Liver (tissue), 9 donors: ENCODE measurements around the gene CTXN3. TPM values are rescaled to one million over a fixed set of nuclear protein-coding genes. Genes with fewer than 3 reads are reported as not detected.

Experiments
- DNase-seq: peaks from one replicate; pipeline ENCODE4 v3.0.0-alpha.2; 2017; ENCODE audit warnings: low spot score
- H3K27ac ChIP-seq, 2 donors: one replicate each; pipeline ENCODE4 v1.7.0; 2013; ENCODE audit warnings: inconsistent platforms in 2 of 2, low read length in 2 of 2, control low read depth in 1 of 2, low read depth in 1 of 2, mild to moderate bottlenecking in 1 of 2
- H3K27me3 ChIP-seq, 4 donors: one replicate each; pipeline versions ENCODE4 v1.6.1 to v1.7.0; 2013; ENCODE audit warnings: low read length in 3 of 4, inconsistent platforms in 1 of 4, mild to moderate bottlenecking in 1 of 4, moderate library complexity in 1 of 4; ENCODE audit not compliant: control insufficient read depth in 4 of 4, insufficient read depth in 4 of 4
- H3K36me3 ChIP-seq, 4 donors: one replicate each; pipeline versions ENCODE4 v1.6.1 to v1.7.0; 2013; ENCODE audit warnings: low read length in 3 of 4, mild to moderate bottlenecking in 3 of 4, low read depth in 1 of 4, moderate library complexity in 1 of 4; ENCODE audit not compliant: control insufficient read depth in 4 of 4, insufficient read depth in 3 of 4
- H3K4me1 ChIP-seq, 4 donors: one replicate each; pipeline versions ENCODE4 v1.6.1 to v1.7.0; 2013; ENCODE audit warnings: low read length in 3 of 4, mild to moderate bottlenecking in 3 of 4, moderate library complexity in 1 of 4; ENCODE audit not compliant: control insufficient read depth in 4 of 4, insufficient read depth in 4 of 4
- H3K4me3 ChIP-seq, 3 donors: one replicate each; pipeline versions ENCODE4 v1.6.1 to v1.7.0; 2013; ENCODE audit warnings: low read length in 3 of 3, control low read depth in 1 of 3, low read depth in 1 of 3, mild to moderate bottlenecking in 1 of 3
- H3K9ac ChIP-seq, 2 donors: one replicate each; pipeline ENCODE4 v1.7.0; 2013; ENCODE audit warnings: low read length in 2 of 2, mild to moderate bottlenecking in 2 of 2, moderate library complexity in 2 of 2, control low read depth in 1 of 2, low read depth in 1 of 2
- H3K9me3 ChIP-seq, 4 donors: one replicate each; pipeline versions ENCODE4 v1.6.1 to v1.7.0; 2013; ENCODE audit warnings: low read length in 3 of 4; ENCODE audit not compliant: control insufficient read depth in 4 of 4
- ATF3 ChIP-seq: IDR thresholded peaks from 2 replicates; pipeline ENCODE4 v1.6.1; 2016; ENCODE audit warnings: antibody characterized with exemption
- CTCF ChIP-seq: fragments of 150-350 bp; IDR thresholded peaks from 2 replicates; pipeline ENCODE4 v1.5.1; 2017; ENCODE audit warnings: improper control_type of control experiment, low read depth, low read length; ENCODE audit not compliant: missing input control
- FOXA1 ChIP-seq: IDR thresholded peaks from 2 replicates; pipeline ENCODE4 v1.6.1; 2016; ENCODE audit warnings: antibody characterized with exemption
- FOXA2 ChIP-seq: IDR thresholded peaks from 2 replicates; pipeline ENCODE4 v1.6.1; 2016; ENCODE audit warnings: antibody characterized with exemption
- HNF4A ChIP-seq, 2 donors: conservative IDR thresholded peaks; 2 replicates each; pipeline ENCODE4 v1.6.1; 2016; ENCODE audit warnings: antibody characterized with exemption in 2 of 2, mild to moderate bottlenecking in 2 of 2
- MAX ChIP-seq: IDR thresholded peaks from 2 replicates; pipeline ENCODE4 v1.6.1; 2016; ENCODE audit warnings: antibody characterized with exemption
- NR2F2 ChIP-seq: IDR thresholded peaks from 2 replicates; pipeline ENCODE4 v1.6.1; 2016; ENCODE audit warnings: antibody characterized with exemption
- REST ChIP-seq: IDR thresholded peaks from 2 replicates; pipeline ENCODE4 v1.6.1; 2016; ENCODE audit warnings: antibody characterized with exemption, mild to moderate bottlenecking
- RXRA ChIP-seq, 2 donors: IDR thresholded peaks; 2 replicates each; pipeline ENCODE4 v1.6.1; 2017 to 2018; ENCODE audit warnings: antibody characterized with exemption in 2 of 2, mild to moderate bottlenecking in 1 of 2
- TAF1 ChIP-seq: conservative IDR thresholded peaks from 2 replicates; pipeline ENCODE4 v1.6.1; 2016; ENCODE audit warnings: antibody characterized with exemption, mild to moderate bottlenecking
- YY1 ChIP-seq: IDR thresholded peaks from 2 replicates; pipeline ENCODE4 v1.6.1; 2016; ENCODE audit warnings: antibody characterized with exemption, mild to moderate bottlenecking
- ZBTB33 ChIP-seq: IDR thresholded peaks from 2 replicates; pipeline ENCODE4 v1.6.1; 2016; ENCODE audit warnings: antibody characterized with exemption
- WGBS: extraction: QIAGEN DNeasy Blood & Tissue Kit; methylation state at CpG from one replicate; pipeline ENCODE4 v1.1.7; 2013; 5-methylcytosine and 5-hydroxymethylcytosine counted together
- polyA plus RNA-seq, 2 donors: library from polyadenylated mRNA; stranded (reverse) in 1 of 2; unstranded in 1 of 2; fragments of 200-250 nt in 1 of 2; fragments of >200 nt in 1 of 2; fragmentation: Nextera tagmentation in 1 of 2; extraction: Ambion mirVana in 1 of 2; gene quantifications; one replicate each; pipeline versions ENCODE4 v1.2.1 to v1.2.3, GENCODE V29; 2013 to 2015
- total RNA-seq, 2 donors: library from RNA; depleted of rRNA; stranded (reverse); fragments of >200 nt; gene quantifications; one replicate each; pipeline ENCODE4 v1.2.3, GENCODE V29; 2014
- donor health status: healthy.
- donor health status: healthy.
- donor health status: healthy.
- donor health status: healthy.
- donor health status: healthy.

CTXN3 gene
- total and polyA plus RNA-seq, 4 donors: not detected

GRCh38 chr5:127695346-127695745 lies 46.5 kb downstream of the CTXN3 start (continued):
- no peak for TF ChIP-seq CTCF
- no peak for TF ChIP-seq FOXA2
- no peak for TF ChIP-seq FOXA1

- H3K9me3 ChIP-seq: no peaks in the 10 kb centered on the region
- no peak for DNase-seq
- H3K4me1 ChIP-seq: no peaks in the 10 kb centered on the region
- no peak overlapping the region for H3K27ac ChIP-seq
- no peak overlapping the region for H3K4me3 ChIP-seq
- TF ChIP-seq NR2F2 (no peak), YY1 (no peak), HNF4A (conservative IDR thresholded peaks at IDR 0.05) (no peak), REST (no peak)
- H3K36me3 ChIP-seq: no peaks in the 10 kb centered on the region
- WGBS: 82% methylated on average over 6 of the region's 6 CpGs
- no peak overlapping the region for H3K9ac ChIP-seq
- peaks cover 0 to 3% (median 0%) of the 10 kb centered on the region in 4 donors for H3K27me3 ChIP-seq
Measured at GRCh38 chr5:127696683-127697082, 47.8 kb downstream of the CTXN3 start.

- Histone ChIP-seq H3K9ac (no peak overlapping the region), H3K27ac (no peak overlapping the region), H3K4me3 (no peak overlapping the region), H3K4me1 (no peaks in the 10 kb centered on the region), H3K27me3 (peaks cover 0 to 3% (median 0%) of the 10 kb centered on the region in 4 donors), H3K9me3 (no peaks in the 10 kb centered on the region), H3K36me3 (no peaks in the 10 kb centered on the region)
- TF ChIP-seq ATF3: no peak
- TF ChIP-seq CTCF: no peak
- no peak for TF ChIP-seq ZBTB33
- no peak for TF ChIP-seq RXRA (IDR thresholded peaks at IDR 0.05)
- TF ChIP-seq TAF1: no peak
- TF ChIP-seq HNF4A (conservative IDR thresholded peaks at IDR 0.05): no peak
- TF ChIP-seq MAX: no peak
- 39% methylated on average over 2 of the region's 2 CpGs for WGBS
- DNase-seq: no peak
Measured at GRCh38 chr5:127697894-127698600, 49.2 kb downstream of the CTXN3 start.
